Middle frontal gyrus (tissue), 1 donor: Measurements from ENCODE around the gene SPNS1.
"Not testable (repeated sequence)": the region's sequence is repeated elsewhere in the genome, so short reads cannot be mapped to it uniquely, and the experiment has no call there.

Source experiments
- DNase-seq: peaks from one replicate; pipeline ENCODE4 v3.0.0-alpha.2; 2015; ENCODE audit warnings: low spot score; ENCODE audit errors: extremely low spot score

Gene SPNS1, protein sequence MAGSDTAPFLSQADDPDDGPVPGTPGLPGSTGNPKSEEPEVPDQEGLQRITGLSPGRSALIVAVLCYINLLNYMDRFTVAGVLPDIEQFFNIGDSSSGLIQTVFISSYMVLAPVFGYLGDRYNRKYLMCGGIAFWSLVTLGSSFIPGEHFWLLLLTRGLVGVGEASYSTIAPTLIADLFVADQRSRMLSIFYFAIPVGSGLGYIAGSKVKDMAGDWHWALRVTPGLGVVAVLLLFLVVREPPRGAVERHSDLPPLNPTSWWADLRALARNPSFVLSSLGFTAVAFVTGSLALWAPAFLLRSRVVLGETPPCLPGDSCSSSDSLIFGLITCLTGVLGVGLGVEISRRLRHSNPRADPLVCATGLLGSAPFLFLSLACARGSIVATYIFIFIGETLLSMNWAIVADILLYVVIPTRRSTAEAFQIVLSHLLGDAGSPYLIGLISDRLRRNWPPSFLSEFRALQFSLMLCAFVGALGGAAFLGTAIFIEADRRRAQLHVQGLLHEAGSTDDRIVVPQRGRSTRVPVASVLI

DNA sequence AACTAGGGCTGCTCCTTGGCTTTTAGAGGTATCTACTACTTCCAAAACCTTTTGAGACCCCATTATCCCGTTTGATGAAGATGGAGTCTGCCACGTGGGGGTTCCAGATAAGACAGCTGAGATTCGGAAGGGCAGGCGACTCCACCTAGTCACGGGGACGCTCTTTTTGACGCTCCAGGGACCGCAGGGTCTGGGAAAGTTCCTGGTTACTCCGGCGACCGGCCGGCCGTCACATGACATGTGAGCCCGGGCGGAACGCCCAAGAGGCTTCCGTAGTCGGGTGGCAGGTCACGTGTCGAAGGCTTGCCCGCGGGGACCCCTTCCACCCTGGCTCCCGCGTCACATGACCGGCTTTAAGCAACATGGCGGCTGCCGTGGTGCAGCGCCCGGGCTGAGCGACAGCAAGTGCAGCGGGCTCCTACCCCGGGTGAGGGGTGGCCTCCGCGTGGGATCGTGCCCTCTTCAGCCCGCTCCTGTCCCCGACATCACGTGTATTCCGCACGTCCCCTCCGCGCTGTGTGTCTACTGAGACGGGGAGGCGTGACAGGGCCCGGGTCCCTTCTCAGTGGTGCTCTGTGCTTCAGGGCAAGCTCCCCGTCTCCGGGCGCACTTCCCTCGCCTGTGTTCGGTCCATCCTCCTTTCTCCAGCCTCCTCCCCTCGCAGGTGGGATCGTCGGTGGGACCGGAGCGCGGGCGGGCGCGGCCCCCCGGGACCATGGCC, at the start of gene SPNS1:
Gene SPNS1 (plus strand): TSS at position 342 of the 721 bp plus-strand sequence. CDS start 374 bp downstream, at position 716.
- DNase-seq = peak; percentile 93

- DNase-seq = no peak
Observed at GRCh38 chr16:28925386-28926228, 49.0 kb upstream of the SPNS1 start.

DNA sequence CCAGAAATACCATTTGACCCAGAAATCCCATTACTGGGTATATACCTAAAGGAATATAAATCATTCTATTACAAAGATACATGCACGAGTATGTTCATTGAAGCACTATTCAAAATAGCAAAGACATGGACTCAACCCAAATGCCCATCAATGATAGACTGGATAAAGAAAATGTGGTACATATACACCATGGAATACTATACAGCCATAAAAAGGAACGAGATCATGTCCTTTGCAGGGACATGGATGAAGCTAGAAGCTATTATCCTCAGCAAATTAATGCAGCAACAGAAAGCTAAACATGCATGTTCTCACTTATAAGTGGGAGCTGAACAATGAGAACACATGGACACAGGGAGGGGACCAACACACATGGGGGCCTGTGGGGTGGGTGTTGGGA, 48.3 kb upstream of the SPNS1 start:
- not testable (repeated sequence) for DNase-seq

DNA sequence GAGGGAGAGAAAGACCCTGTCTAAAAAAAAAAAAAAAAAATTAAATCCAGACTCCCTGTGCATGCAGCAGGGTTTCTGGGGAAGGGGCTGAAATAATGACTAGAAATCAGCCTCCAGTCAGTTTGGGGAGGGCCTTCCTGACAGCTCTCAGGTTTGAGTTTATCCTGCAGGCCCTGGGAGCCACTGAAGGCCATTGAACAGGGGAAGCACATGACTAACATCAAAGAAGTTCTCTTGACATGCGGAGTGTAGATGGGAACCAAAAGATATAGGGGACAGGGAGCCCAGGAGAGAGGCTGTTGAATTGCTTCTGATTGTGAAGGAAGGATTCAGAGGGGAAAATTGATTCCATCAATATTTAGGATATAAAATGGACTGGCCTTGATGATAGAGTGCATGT, 46.8 kb upstream of the SPNS1 start:
- DNase-seq = no peak

DNA sequence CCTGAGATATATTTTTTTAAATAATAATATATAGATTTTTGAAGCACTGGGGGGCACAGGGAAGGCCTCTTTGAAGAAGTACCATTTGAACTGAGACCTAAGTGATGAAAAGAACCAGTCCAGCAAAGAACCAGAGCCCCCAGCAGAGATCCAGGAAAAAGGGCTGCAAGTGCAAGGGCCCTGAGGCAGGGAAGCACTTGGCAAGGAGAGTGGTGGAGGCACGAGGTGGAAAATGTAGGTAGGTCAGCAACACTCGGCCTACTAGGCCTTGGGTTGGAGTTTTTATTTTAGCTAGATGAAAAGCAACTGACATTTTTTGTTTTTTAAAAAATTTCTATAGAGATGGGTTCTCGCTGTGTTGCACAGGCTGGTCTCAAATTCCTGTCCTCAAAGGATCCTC, 44.4 kb upstream of the SPNS1 start:
- no peak for DNase-seq

- no peak for DNase-seq
Observed at GRCh38 chr16:28930652-28931051, 43.9 kb upstream of the SPNS1 start.

- DNase-seq = no peak
Observed at GRCh38 chr16:28931801-28932225, 42.8 kb upstream of the SPNS1 start, which contains the start of gene CD19. Gene CD19, plus strand, starts transcription at chr16:28931971. Its CDS starts 30 bp downstream, at chr16:28932001.

GRCh38 chr16:28932339-28933141, 42.0 kb upstream of the SPNS1 start:
- no peak for DNase-seq

DNA sequence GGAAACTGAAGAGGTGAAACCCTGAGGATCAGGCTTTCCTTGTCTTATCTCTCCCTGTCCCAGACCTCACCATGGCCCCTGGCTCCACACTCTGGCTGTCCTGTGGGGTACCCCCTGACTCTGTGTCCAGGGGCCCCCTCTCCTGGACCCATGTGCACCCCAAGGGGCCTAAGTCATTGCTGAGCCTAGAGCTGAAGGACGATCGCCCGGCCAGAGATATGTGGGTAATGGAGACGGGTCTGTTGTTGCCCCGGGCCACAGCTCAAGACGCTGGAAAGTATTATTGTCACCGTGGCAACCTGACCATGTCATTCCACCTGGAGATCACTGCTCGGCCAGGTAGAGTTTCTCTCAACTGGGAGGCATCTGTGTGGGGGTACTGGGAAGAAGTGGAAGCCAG, 41.4 kb upstream of the SPNS1 start:
- no peak for DNase-seq

DNA sequence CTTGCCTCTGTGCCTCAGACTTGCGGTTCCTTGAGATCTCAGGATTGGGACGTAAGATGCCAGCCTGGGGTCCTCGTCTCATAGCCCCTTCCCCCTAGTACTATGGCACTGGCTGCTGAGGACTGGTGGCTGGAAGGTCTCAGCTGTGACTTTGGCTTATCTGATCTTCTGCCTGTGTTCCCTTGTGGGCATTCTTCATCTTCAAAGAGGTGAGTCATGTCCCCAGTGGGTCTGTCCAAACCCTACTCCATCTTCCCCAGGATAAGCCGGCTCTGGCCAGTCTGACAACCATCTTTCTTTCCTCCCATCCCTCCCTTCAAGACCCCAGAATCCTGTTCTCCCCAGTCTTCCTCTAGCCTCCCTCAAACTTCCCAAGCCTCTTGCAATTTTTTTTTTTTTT, 39.2 kb upstream of the SPNS1 start:
- DNase-seq = no peak

DNA sequence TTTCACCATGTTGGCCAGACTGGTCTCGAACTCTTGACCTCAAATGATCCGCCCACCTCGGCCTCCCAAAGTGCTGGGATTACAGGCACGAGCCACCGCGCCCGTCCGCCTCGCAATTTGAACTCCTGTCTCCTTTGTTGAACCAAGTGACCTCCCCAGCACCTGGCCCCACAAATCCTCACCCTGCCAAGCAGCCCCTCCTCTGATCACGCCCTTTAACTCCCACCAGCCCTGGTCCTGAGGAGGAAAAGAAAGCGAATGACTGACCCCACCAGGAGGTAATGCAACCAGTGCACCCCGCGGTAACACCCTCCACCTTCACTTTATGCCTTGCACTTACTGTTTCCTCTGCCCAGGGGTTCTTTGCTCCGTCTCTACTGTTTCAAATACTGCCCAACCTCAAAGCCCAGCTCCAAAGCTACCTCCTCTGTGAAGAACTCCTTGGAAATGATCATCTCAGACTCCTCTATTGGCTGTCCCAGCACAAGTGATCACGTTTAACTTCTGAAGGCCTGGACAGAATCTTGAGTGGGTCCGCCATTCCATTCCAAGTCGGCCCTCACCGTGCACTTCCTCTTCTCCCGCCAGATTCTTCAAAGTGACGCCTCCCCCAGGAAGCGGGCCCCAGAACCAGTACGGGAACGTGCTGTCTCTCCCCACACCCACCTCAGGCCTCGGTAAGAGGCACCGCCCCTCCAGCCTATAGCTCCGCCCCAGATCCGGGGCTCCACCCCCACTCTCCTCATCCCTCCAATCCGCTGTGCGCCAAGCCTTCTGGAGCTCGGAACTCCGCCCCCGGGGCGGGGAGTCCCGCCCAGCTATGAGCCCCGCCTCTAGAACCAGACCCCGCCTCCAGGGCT, 38.4 kb upstream of the SPNS1 start:
- no peak for DNase-seq

DNA sequence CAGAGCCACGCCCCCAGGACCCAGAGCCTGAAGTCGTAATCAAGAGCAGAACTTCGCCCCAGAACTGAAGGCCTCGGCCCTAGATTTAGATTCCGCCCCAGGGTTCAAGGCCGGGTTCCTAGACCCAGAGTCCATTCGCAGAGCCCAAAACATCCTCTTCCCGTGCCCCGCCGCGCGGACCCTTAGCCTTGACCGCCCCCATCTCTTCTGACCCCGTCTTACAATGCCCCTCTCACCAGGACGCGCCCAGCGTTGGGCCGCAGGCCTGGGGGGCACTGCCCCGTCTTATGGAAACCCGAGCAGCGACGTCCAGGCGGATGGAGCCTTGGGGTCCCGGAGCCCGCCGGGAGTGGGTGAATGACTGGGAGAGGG, 37.8 kb upstream of the SPNS1 start:
- no peak for DNase-seq

DNA sequence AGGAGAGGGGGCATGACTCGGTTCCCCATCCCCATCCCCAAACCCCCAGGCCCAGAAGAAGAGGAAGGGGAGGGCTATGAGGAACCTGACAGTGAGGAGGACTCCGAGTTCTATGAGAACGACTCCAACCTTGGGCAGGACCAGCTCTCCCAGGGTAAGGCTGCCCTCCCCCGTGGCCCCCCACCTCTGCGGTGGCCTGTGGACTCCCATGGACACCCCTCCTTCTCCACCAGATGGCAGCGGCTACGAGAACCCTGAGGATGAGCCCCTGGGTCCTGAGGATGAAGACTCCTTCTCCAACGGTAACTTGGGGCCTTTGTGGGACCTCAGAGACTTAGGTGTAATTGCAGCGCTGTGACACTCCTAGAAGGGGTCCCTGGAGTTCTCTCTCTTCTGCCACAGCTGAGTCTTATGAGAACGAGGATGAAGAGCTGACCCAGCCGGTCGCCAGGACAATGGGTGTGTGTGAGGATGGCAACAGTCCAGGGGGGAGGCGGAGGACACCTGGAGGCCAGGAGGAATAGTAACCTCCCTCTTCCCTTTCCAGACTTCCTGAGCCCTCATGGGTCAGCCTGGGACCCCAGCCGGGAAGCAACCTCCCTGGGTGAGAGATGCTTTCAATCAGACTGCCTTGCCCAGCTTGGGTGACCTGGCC, 37.2 kb upstream of the SPNS1 start:
- DNase-seq = no peak

- DNase-seq = no peak
Observed at GRCh38 chr16:28938721-28939120, 35.9 kb upstream of the SPNS1 start.

DNA sequence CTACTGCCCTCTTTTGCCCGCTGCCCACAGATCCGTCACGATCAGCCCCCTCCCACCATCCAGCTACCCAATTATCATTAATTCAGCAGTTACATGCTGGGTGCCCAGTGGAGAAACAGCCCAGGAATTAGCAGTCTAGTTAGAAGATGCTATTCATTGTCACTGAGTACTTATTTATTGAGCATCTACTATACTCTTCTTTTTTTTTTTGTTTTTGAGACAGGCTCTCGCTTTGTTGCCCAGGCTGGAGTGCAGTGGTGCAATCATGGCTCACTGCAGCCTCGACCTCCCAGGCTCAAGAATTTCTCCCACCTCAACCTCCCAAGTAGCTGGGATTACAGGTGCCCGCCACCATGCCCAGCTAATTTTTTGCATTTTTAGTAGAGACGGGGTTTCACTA, 34.8 kb upstream of the SPNS1 start:
- DNase-seq = not testable (repeated sequence)

- no peak for DNase-seq
Observed at GRCh38 chr16:28943281-28943680, 31.3 kb upstream of the SPNS1 start.

GRCh38 chr16:28946681-28947080, 27.9 kb upstream of the SPNS1 start:
- no peak for DNase-seq

DNA sequence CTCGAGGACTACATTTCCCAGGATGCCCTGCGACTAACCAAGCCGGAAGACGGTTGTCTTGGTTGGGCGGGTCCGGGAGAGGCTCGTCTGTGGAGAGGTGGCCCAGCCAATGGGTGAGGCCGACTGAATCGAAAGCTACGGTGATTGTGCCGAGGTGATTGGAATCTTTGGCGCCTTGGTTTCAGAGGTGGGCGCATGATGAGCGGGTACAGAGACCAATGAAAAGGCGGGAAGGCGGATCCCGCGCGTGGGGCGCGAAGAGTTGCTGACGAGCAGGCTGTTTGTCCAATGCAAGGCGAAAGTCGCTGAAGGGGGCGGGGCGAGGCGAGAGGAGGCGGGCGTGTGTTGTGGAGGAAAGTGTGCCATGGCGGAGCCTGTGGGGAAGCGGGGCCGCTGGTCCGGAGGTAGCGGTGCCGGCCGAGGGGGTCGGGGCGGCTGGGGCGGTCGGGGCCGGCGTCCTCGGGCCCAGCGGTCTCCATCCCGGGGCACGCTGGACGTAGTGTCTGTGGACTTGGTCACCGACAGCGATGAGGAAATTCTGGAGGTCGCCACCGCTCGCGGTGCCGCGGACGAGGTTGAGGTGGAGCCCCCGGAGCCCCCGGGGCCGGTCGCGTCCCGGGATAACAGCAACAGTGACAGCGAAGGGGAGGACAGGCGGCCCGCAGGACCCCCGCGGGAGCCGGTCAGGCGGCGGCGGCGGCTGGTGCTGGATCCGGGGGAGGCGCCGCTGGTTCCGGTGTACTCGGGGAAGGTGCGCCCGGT, 23.7 kb upstream of the SPNS1 start, which contains the start of gene NFATC2IP:
Gene NFATC2IP (plus strand): TSS at position 290 of the 762 bp plus-strand sequence. CDS start 75 bp downstream, at position 365.
- peak; percentile 99 for DNase-seq
